ENCODE results near the gene SEMA4F.

GRCh38 chr2:74708296-74708695 lies 54.2 kb downstream of the SEMA4F start:
- TF ChIP-seq EZH2 (IDR thresholded peaks at IDR 0.05; ENCODE audit: insufficient read depth, low read length) = no peak
- TF ChIP-seq, protein P1, sequence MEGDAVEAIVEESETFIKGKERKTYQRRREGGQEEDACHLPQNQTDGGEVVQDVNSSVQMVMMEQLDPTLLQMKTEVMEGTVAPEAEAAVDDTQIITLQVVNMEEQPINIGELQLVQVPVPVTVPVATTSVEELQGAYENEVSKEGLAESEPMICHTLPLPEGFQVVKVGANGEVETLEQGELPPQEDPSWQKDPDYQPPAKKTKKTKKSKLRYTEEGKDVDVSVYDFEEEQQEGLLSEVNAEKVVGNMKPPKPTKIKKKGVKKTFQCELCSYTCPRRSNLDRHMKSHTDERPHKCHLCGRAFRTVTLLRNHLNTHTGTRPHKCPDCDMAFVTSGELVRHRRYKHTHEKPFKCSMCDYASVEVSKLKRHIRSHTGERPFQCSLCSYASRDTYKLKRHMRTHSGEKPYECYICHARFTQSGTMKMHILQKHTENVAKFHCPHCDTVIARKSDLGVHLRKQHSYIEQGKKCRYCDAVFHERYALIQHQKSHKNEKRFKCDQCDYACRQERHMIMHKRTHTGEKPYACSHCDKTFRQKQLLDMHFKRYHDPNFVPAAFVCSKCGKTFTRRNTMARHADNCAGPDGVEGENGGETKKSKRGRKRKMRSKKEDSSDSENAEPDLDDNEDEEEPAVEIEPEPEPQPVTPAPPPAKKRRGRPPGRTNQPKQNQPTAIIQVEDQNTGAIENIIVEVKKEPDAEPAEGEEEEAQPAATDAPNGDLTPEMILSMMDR (IDR thresholded peaks at IDR 0.05; ENCODE audit: insufficient read depth, low read depth, low read length) = no peak

Measured in astrocyte (in vitro differentiated cells and primary cell).